ENCODE data around the gene FBXO2. TPM values are rescaled to one million over a fixed set of nuclear protein-coding genes. Genes with fewer than 3 reads are reported as not detected.
"Not testable (repeated sequence)": the region's sequence is repeated elsewhere in the genome, so short reads cannot be mapped to it uniquely, and the experiment has no call there.

FBXO2 gene
- total RNA-seq, 1 donor from 2014 or later: 1.4 TPM

GRCh38 chr1:11645270-11645669 lies 9.0 kb downstream of the FBXO2 start:
- no peaks in the 10 kb centered on the region for H3K36me3 Mint-ChIP-seq (ENCODE audit: unreplicated experiment)
- no peak overlapping the region for H3K4me3 Mint-ChIP-seq (ENCODE audit: unreplicated experiment)
- H3K27ac Mint-ChIP-seq (ENCODE audit: unreplicated experiment): no peak overlapping the region
- peaks cover 3% of the 10 kb centered on the region for H3K27me3 Mint-ChIP-seq (ENCODE audit: unreplicated experiment)
- peaks cover 3% of the 10 kb centered on the region for H3K4me1 Mint-ChIP-seq (ENCODE audit: unreplicated experiment)
- no peak for TF ChIP-seq CTCF (IDR thresholded peaks at IDR 0.05)
- DNase-seq (ENCODE audit: extremely low spot score, unreplicated experiment): no peak
- no peaks in the 10 kb centered on the region for H3K9me3 Mint-ChIP-seq (ENCODE audit: unreplicated experiment)

GRCh38 chr1:11643782-11644181 lies 10.4 kb downstream of the FBXO2 start:
- Mint-ChIP-seq H3K4me1 (ENCODE audit: unreplicated experiment) (peaks cover 2% of the 10 kb centered on the region), H3K9me3 (ENCODE audit: unreplicated experiment) (no peaks in the 10 kb centered on the region), H3K36me3 (ENCODE audit: unreplicated experiment) (no peaks in the 10 kb centered on the region), H3K4me3 (ENCODE audit: unreplicated experiment) (no peak overlapping the region), H3K27ac (ENCODE audit: unreplicated experiment) (no peak overlapping the region), H3K27me3 (ENCODE audit: unreplicated experiment) (no peaks in the 10 kb centered on the region)
- no peak for DNase-seq (ENCODE audit: extremely low spot score, unreplicated experiment)
- TF ChIP-seq CTCF (IDR thresholded peaks at IDR 0.05): no peak

- not testable (repeated sequence) for H3K9me3 Mint-ChIP-seq (ENCODE audit: unreplicated experiment); DNase-seq (ENCODE audit: extremely low spot score, unreplicated experiment); H3K36me3 Mint-ChIP-seq (ENCODE audit: unreplicated experiment); H3K4me1 Mint-ChIP-seq (ENCODE audit: unreplicated experiment); H3K4me3 Mint-ChIP-seq (ENCODE audit: unreplicated experiment); H3K27me3 Mint-ChIP-seq (ENCODE audit: unreplicated experiment); H3K27ac Mint-ChIP-seq (ENCODE audit: unreplicated experiment)
- TF ChIP-seq CTCF (IDR thresholded peaks at IDR 0.05): peak; percentile 92
These were observed 11.7 kb downstream of the FBXO2 start for GRCh38 chr1:11642418-11643017.

GRCh38 chr1:11641776-11642305 lies 12.4 kb downstream of the FBXO2 start:
- Mint-ChIP-seq H3K27me3 (ENCODE audit: unreplicated experiment) (no peaks in the 10 kb centered on the region), H3K36me3 (ENCODE audit: unreplicated experiment) (no peaks in the 10 kb centered on the region), H3K27ac (ENCODE audit: unreplicated experiment) (no peak overlapping the region), H3K9me3 (ENCODE audit: unreplicated experiment) (no peaks in the 10 kb centered on the region), H3K4me3 (ENCODE audit: unreplicated experiment) (no peak overlapping the region), H3K4me1 (ENCODE audit: unreplicated experiment) (no peaks in the 10 kb centered on the region)
- no peak for TF ChIP-seq CTCF (IDR thresholded peaks at IDR 0.05)
- no peak for DNase-seq (ENCODE audit: extremely low spot score, unreplicated experiment)

GRCh38 chr1:11640944-11641343 lies 13.3 kb downstream of the FBXO2 start:
- Mint-ChIP-seq H3K9me3 (ENCODE audit: unreplicated experiment) (no peaks in the 10 kb centered on the region), H3K4me3 (ENCODE audit: unreplicated experiment) (no peak overlapping the region), H3K27me3 (ENCODE audit: unreplicated experiment) (peaks cover under 1% of the 10 kb centered on the region), H3K36me3 (ENCODE audit: unreplicated experiment) (no peaks in the 10 kb centered on the region), H3K27ac (ENCODE audit: unreplicated experiment) (no peak overlapping the region), H3K4me1 (ENCODE audit: unreplicated experiment) (no peaks in the 10 kb centered on the region)
- TF ChIP-seq CTCF (IDR thresholded peaks at IDR 0.05): no peak
- DNase-seq (ENCODE audit: extremely low spot score, unreplicated experiment): no peak
